Smooth muscle cell (in vitro differentiated cells): ENCODE results near the gene MBLAC1. TPM values are rescaled to one million over a fixed set of nuclear protein-coding genes. Genes with fewer than 3 reads are reported as not detected.

Experiments used
- DNase-seq: peaks from one replicate; lab custom pipeline; 2025; ENCODE audit not compliant: unreplicated experiment; lab: John Stamatoyannopoulos, UW
- H2AFZ ChIP-seq: fragments of 200-600 bp; sonication (generic); 2 replicates; pipeline ENCODE4 v1.6.0; 2016; ENCODE audit warnings: antibody characterized with exemption, low read depth, mild to moderate bottlenecking
- H3F3A ChIP-seq: fragments of 200-600 bp; sonication (generic); 2 replicates; pipeline ENCODE4 v1.6.0; 2017; ENCODE audit warnings: antibody characterized with exemption, low read depth
- H3K27ac ChIP-seq: fragments of 200-600 bp; sonication (generic); 2 replicates; pipeline ENCODE4 v1.5.1; 2016; ENCODE audit warnings: low read depth, mild to moderate bottlenecking
- H3K27me3 ChIP-seq: fragments of 200-600 bp; sonication (generic); 2 replicates; pipeline ENCODE4 v1.6.1; 2016; ENCODE audit warnings: low read depth, mild to moderate bottlenecking
- H3K36me3 ChIP-seq: fragments of 200-600 bp; sonication (generic); 2 replicates; pipeline ENCODE4 v1.5.1; 2016; ENCODE audit warnings: low read depth
- H3K4me1 ChIP-seq: fragments of 200-600 bp; sonication (generic); 2 replicates; pipeline ENCODE4 v1.5.1; 2016; ENCODE audit warnings: low read depth
- H3K4me2 ChIP-seq: fragments of 200-600 bp; sonication (generic); 2 replicates; pipeline ENCODE4 v1.6.0; 2016; ENCODE audit warnings: mild to moderate bottlenecking
- H3K4me3 ChIP-seq: fragments of 200-600 bp; sonication (generic); 2 replicates; pipeline ENCODE4 v1.5.1; 2016; ENCODE audit warnings: mild to moderate bottlenecking
- H3K79me2 ChIP-seq: fragments of 200-600 bp; sonication (generic); 2 replicates; pipeline ENCODE4 v1.6.0; 2016; ENCODE audit warnings: low read depth, mild to moderate bottlenecking
- H3K9ac ChIP-seq: fragments of 200-600 bp; sonication (generic); 2 replicates; pipeline ENCODE4 v1.6.0; 2016; ENCODE audit warnings: low read depth
- H3K9me3 ChIP-seq: fragments of 200-600 bp; sonication (generic); replicated peaks from 2 replicates; pipeline ENCODE4 v1.5.1; 2016; ENCODE audit warnings: low read depth
- H4K20me1 ChIP-seq: fragments of 200-600 bp; sonication (generic); 2 replicates; pipeline ENCODE4 v1.6.0; 2016; ENCODE audit warnings: low read depth
- WGBS: methylation state at CpG from one replicate; pipeline ENCODE4 v1.1.7; 2016; ENCODE audit warnings: low lambda C conversion rate; 5-methylcytosine and 5-hydroxymethylcytosine counted together
- polyA plus RNA-seq: library from polyadenylated mRNA; unstranded; fragments of >200 nt; fragmentation: Nextera tagmentation; extraction: Ambion mirVana; gene quantifications from 2 replicates; pipeline ENCODE4 v1.2.1, GENCODE V29; 2016
- total RNA-seq: library from RNA; depleted of rRNA; stranded (reverse); fragments of >200 nt; gene quantifications from 2 replicates; pipeline ENCODE4 v1.2.3, GENCODE V29; 2014
- TF ChIP-seq, protein P1 (sequence below): fragments of 200-600 bp; sonication (generic); IDR thresholded peaks from 2 replicates; pipeline ENCODE4 v1.5.1; 2017; ENCODE audit warnings: borderline replicate concordance, mild to moderate bottlenecking, antibody characterized with exemption; ENCODE audit not compliant: insufficient read depth, poor library complexity, severe bottlenecking

The MBLAC1 gene
- total and polyA plus RNA-seq, 2 experiments from 2014 or later: 0.76 to 2.3 TPM

- WGBS: 31% methylated on average over 9 of the region's 10 CpGs
- TF ChIP-seq, protein P1, sequence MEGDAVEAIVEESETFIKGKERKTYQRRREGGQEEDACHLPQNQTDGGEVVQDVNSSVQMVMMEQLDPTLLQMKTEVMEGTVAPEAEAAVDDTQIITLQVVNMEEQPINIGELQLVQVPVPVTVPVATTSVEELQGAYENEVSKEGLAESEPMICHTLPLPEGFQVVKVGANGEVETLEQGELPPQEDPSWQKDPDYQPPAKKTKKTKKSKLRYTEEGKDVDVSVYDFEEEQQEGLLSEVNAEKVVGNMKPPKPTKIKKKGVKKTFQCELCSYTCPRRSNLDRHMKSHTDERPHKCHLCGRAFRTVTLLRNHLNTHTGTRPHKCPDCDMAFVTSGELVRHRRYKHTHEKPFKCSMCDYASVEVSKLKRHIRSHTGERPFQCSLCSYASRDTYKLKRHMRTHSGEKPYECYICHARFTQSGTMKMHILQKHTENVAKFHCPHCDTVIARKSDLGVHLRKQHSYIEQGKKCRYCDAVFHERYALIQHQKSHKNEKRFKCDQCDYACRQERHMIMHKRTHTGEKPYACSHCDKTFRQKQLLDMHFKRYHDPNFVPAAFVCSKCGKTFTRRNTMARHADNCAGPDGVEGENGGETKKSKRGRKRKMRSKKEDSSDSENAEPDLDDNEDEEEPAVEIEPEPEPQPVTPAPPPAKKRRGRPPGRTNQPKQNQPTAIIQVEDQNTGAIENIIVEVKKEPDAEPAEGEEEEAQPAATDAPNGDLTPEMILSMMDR: no peak
- DNase-seq: no peak
- no peaks in the 10 kb centered on the region for H3K27me3 ChIP-seq
- H3K36me3 ChIP-seq: no peaks in the 10 kb centered on the region
- H4K20me1 ChIP-seq: no peaks in the 10 kb centered on the region
- H3K9ac ChIP-seq: peak overlapping the region; percentile 65
- H3K79me2 ChIP-seq: peaks cover 3% of the 10 kb centered on the region
- peaks cover 9% of the 10 kb centered on the region for H3K4me1 ChIP-seq
- no peak overlapping the region for H2AFZ ChIP-seq
- no peaks in the 10 kb centered on the region for H3K9me3 ChIP-seq
- H3K4me2 ChIP-seq: peak overlapping the region; percentile 88
- peaks cover 58% of the 10 kb centered on the region for H3F3A ChIP-seq
- H3K4me3 ChIP-seq: no peak overlapping the region
- H3K27ac ChIP-seq: peak overlapping the region; percentile 91
These were observed 39.6 kb upstream of the MBLAC1 start for GRCh38 chr7:100087055-100087750.

DNA sequence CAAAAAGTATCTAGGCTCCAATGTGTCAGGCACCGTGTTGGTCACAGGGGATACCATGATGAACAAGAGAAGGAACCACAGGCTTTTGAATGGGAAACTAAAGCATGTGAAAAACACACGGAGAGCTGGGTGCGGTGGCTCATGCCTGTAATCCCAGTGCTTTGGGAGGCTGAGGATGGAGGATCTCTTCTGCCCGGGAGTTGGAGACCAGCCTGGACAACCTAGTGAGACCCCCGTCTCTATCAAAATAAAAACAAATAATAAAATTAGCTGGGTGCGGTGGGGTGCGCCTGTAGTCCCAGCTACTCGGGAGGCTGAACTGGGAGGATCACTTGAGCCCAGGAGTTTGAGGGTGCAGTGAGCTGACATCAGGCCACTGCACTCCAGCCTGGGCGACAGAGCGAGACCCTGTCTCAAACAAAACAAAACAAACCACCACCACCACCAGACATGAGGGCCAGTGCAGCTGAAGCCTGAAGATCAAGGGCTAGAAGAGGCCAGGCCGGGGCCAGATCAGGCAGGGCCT is 38.6 kb upstream of the MBLAC1 start:
- Histone ChIP-seq H3K27me3 (no peaks in the 10 kb centered on the region), H3K27ac (peak overlapping the region; percentile 91), H3K9ac (peak overlapping the region; percentile 74), H3K79me2 (peaks cover 3% of the 10 kb centered on the region), H3K4me3 (peak overlapping the region; percentile 72), H3K4me1 (peaks cover 9% of the 10 kb centered on the region), H3K9me3 (no peaks in the 10 kb centered on the region), H2AFZ (peak overlapping the region; percentile 71), H3F3A (peaks cover 66% of the 10 kb centered on the region), H4K20me1 (no peaks in the 10 kb centered on the region), H3K4me2 (peak overlapping the region; percentile 88), H3K36me3 (no peaks in the 10 kb centered on the region)
- WGBS: 80% methylated on average over 11 of the region's 11 CpGs
- TF ChIP-seq, protein P1: no peak
- no peak for DNase-seq

GRCh38 chr7:100088621-100089457 is 37.9 kb upstream of the MBLAC1 start, which contains the start of gene COPS6:
COPS6 (plus strand) TSS chr7:100088969; CDS start chr7:100088991, 22 bp downstream.
- no peaks in the 10 kb centered on the region for H4K20me1 ChIP-seq
- H3K4me1 ChIP-seq: peaks cover 9% of the 10 kb centered on the region
- H3K9ac ChIP-seq: peak within 1 kb of the TSS; percentile 74
- H3K27ac ChIP-seq: peak within 1 kb of the TSS; percentile 91
- H3F3A ChIP-seq: peaks cover 68% of the 10 kb centered on the region
- peak within 1 kb of the TSS; percentile 72 for H3K4me3 ChIP-seq
- DNase-seq: peak; percentile 52
- H2AFZ ChIP-seq: peak within 1 kb of the TSS; percentile 71
- TF ChIP-seq, protein P1: no peak
- no peaks in the 10 kb centered on the region for H3K9me3 ChIP-seq
- peaks cover 3% of the 10 kb centered on the region for H3K79me2 ChIP-seq
- WGBS: 1% methylated on average over 59 of the region's 68 CpGs
- H3K36me3 ChIP-seq: no peaks in the 10 kb centered on the region
- H3K27me3 ChIP-seq: no peaks in the 10 kb centered on the region
- peak within 1 kb of the TSS; percentile 88 for H3K4me2 ChIP-seq
